Endodermal cell (in vitro differentiated cells): Measurements from ENCODE around the gene OSGIN1. TPM values are rescaled to one million over a fixed set of nuclear protein-coding genes. Genes with fewer than 3 reads are reported as not detected.

Experiments used
- DNase-seq: peaks from one replicate; pipeline ENCODE4 v3.0.0-alpha.2; 2017
- H3K27ac ChIP-seq: 2 replicates; pipeline ENCODE4 v1.5.1; 2013; ENCODE audit warnings: mild to moderate bottlenecking, low read depth, low read length, moderate library complexity
- H3K27me3 ChIP-seq: 2 replicates; pipeline ENCODE4 v1.6.1; 2013; ENCODE audit warnings: mild to moderate bottlenecking, low read length, moderate library complexity; ENCODE audit not compliant: insufficient read depth, control insufficient read depth, poor library complexity, severe bottlenecking
- H3K36me3 ChIP-seq: 2 replicates; pipeline ENCODE4 v1.7.0; 2013; ENCODE audit warnings: mild to moderate bottlenecking, low read length, moderate library complexity; ENCODE audit not compliant: control insufficient read depth, insufficient read depth
- H3K4me1 ChIP-seq: one replicate; pipeline ENCODE4 v1.7.0; 2013; ENCODE audit warnings: low read length; ENCODE audit not compliant: control insufficient read depth, insufficient read depth
- H3K4me3 ChIP-seq: 2 replicates; pipeline ENCODE4 v1.5.1; 2013; ENCODE audit warnings: mild to moderate bottlenecking, low read length, moderate library complexity
- H3K9ac ChIP-seq: 2 replicates; pipeline ENCODE4 v1.6.1; 2013; ENCODE audit warnings: mild to moderate bottlenecking, low read length, moderate library complexity; ENCODE audit not compliant: poor library complexity, severe bottlenecking; ENCODE audit errors: extremely low read depth
- H3K9me3 ChIP-seq: 2 replicates; pipeline ENCODE4 v1.6.1; 2013; ENCODE audit warnings: mild to moderate bottlenecking, low read length, moderate library complexity; ENCODE audit not compliant: control insufficient read depth
- H3K27ac Mint-ChIP-seq: 2 replicates; pipeline ENCODE4 v1.8.0; 2020; ENCODE audit warnings: mixed read lengths
- H3K27me3 Mint-ChIP-seq: 2 replicates; pipeline ENCODE4 v1.8.0; 2021; ENCODE audit warnings: mild to moderate bottlenecking, mixed read lengths; ENCODE audit not compliant: insufficient read depth
- H3K36me3 Mint-ChIP-seq: 2 replicates; pipeline ENCODE4 v1.8.0; 2020; ENCODE audit warnings: low read depth, mixed read lengths
- H3K4me1 Mint-ChIP-seq: 2 replicates; pipeline ENCODE4 v1.8.0; 2020; ENCODE audit warnings: mixed read lengths
- H3K4me3 Mint-ChIP-seq: 2 replicates; pipeline ENCODE4 v1.8.0; 2020; ENCODE audit warnings: mild to moderate bottlenecking, moderate library complexity, mixed read lengths
- H3K9me3 Mint-ChIP-seq: 2 replicates; pipeline ENCODE4 v1.8.0; 2020; ENCODE audit warnings: mild to moderate bottlenecking, mixed read lengths
- WGBS, 2 experiments: methylation state at CpG; one replicate each; pipeline versions ENCODE4 v1.1.5 to v1.1.7; 2013; ENCODE audit warnings: missing lambda C conversion rate in 2 of 2, mixed read lengths in 1 of 2; ENCODE audit not compliant: insufficient coverage in 1 of 2, insufficient read length in 1 of 2; 5-methylcytosine and 5-hydroxymethylcytosine counted together
- total RNA-seq, 2 donors: library from RNA; stranded (reverse); fragmentation: NEBNext Ultra II Directional in 1 of 2; extraction: Animal tissue kit (Norgen Biotek cat#: 25700) in 1 of 2; gene quantifications; 2 replicates in 1 of 2; 3 replicates in 1 of 2; pipeline ENCODE4 v1.2.1, GENCODE V29; 2021
- TF ChIP-seq, protein P1 (sequence below): fragments of 200-600 bp; sonication (generic); conservative IDR thresholded peaks from 2 replicates; pipeline ENCODE4 v1.5.0; 2021; ENCODE audit warnings: antibody characterized with exemption, mild to moderate bottlenecking

OSGIN1 gene
- total RNA-seq, 2 donors from 2014 or later: 1.6 to 2.7 TPM

DNA sequence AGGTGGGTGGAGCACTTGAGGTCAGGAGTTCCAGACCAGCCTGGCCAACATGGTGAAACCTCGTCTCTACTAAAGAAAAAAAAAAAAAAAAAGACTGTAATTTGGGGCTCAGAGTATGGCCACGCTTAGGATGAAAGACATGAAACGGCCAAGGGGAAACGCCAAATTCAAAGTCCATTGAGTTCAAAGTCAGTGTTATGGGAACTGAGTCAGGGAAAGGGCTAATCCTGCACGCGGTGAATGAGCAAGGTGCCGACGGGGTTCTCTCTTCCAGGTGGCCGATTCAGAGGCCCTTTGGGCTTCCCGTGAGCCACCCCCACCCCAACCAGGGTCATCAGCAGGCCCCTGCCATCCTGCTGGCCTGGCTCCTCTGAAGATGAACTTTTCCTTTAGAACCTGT lies 7.5 kb upstream of the OSGIN1 start:
- DNase-seq: no peak
- peaks cover 7% of the 10 kb centered on the region for H3K27me3 Mint-ChIP-seq
- WGBS, 2 experiments: 95 to 96% methylated on average over 3 to 10 of the region's 10 CpGs

GRCh38 chr16:83946154-83946780 lies 6.8 kb upstream of the OSGIN1 start:
- no peak overlapping the region for H3K4me3 ChIP-seq
- H3K27ac Mint-ChIP-seq: no peak overlapping the region
- no peak overlapping the region for H3K4me3 Mint-ChIP-seq
- H3K27ac ChIP-seq: no peak overlapping the region
- DNase-seq: no peak
- WGBS, 2 experiments: 92 to 93% methylated on average over 15 to 24 of the region's 24 CpGs
- no peaks in the 10 kb centered on the region for H3K9me3 ChIP-seq
- H3K4me1 Mint-ChIP-seq: peaks cover 8% of the 10 kb centered on the region
- H3K36me3 Mint-ChIP-seq: peaks cover 5% of the 10 kb centered on the region
- H3K9ac ChIP-seq: no peak overlapping the region
- H3K36me3 ChIP-seq: no peaks in the 10 kb centered on the region
- H3K27me3 ChIP-seq: no peaks in the 10 kb centered on the region
- peaks cover 7% of the 10 kb centered on the region for H3K27me3 Mint-ChIP-seq
- peaks cover 7% of the 10 kb centered on the region for H3K4me1 ChIP-seq
- H3K9me3 Mint-ChIP-seq: peaks cover 2% of the 10 kb centered on the region
- TF ChIP-seq, protein P1, sequence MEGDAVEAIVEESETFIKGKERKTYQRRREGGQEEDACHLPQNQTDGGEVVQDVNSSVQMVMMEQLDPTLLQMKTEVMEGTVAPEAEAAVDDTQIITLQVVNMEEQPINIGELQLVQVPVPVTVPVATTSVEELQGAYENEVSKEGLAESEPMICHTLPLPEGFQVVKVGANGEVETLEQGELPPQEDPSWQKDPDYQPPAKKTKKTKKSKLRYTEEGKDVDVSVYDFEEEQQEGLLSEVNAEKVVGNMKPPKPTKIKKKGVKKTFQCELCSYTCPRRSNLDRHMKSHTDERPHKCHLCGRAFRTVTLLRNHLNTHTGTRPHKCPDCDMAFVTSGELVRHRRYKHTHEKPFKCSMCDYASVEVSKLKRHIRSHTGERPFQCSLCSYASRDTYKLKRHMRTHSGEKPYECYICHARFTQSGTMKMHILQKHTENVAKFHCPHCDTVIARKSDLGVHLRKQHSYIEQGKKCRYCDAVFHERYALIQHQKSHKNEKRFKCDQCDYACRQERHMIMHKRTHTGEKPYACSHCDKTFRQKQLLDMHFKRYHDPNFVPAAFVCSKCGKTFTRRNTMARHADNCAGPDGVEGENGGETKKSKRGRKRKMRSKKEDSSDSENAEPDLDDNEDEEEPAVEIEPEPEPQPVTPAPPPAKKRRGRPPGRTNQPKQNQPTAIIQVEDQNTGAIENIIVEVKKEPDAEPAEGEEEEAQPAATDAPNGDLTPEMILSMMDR: no peak

More for the DNA sequence above, 7.5 kb upstream of the OSGIN1 start:
- no peak overlapping the region for H3K4me3 Mint-ChIP-seq
- H3K9me3 ChIP-seq: no peaks in the 10 kb centered on the region
- TF ChIP-seq, protein P1: no peak
- H3K4me1 Mint-ChIP-seq: peaks cover 8% of the 10 kb centered on the region
- peaks cover 7% of the 10 kb centered on the region for H3K4me1 ChIP-seq
- H3K9me3 Mint-ChIP-seq: peaks cover 2% of the 10 kb centered on the region
- H3K36me3 ChIP-seq: no peaks in the 10 kb centered on the region
- no peak overlapping the region for H3K27ac Mint-ChIP-seq
- no peaks in the 10 kb centered on the region for H3K27me3 ChIP-seq
- H3K27ac ChIP-seq: no peak overlapping the region
- no peak overlapping the region for H3K9ac ChIP-seq
- H3K36me3 Mint-ChIP-seq: peaks cover 5% of the 10 kb centered on the region
- H3K4me3 ChIP-seq: no peak overlapping the region

DNA sequence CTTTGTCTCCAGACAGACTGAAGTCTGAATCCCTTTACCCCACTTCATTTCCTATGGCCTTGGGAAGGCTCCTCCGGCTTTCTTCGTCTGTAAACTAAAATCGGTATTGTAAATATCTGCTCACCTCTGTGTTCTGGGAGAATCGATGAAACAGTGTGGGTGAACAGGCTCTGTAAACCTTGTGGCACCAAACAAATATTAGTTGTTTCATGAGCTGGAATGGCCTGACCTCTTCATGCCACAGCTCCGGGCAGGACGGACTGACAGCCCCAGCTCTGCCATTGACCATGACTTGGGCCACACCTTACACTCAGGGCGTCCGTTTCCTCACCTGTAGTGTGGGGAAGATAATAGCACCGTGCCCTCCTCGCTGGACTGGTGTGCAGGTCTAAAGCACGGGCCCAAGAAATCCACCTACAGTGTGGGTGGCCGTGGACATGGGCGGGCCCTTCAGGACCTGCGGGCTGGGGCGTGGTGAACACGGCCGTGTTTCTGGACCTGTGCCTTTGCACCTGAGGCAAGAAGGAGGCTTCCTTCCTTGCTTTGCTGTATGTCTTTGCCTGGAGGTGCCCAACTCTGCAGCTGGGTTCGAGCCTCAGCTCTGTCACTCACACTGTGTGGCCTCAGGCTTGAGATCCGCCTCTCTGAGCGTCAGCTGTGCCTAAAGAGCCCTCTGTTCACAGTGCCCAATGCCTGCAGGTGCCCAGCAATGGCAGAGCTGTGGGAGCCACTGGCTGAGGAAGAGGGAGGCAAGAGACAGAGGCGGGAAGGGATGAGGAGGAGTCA lies 6.1 kb upstream of the OSGIN1 start:
- peaks cover 7% of the 10 kb centered on the region for H3K4me1 ChIP-seq
- H3K27me3 ChIP-seq: no peaks in the 10 kb centered on the region
- H3K27ac ChIP-seq: no peak overlapping the region
- H3K9ac ChIP-seq: no peak overlapping the region
- H3K27ac Mint-ChIP-seq: no peak overlapping the region
- H3K4me1 Mint-ChIP-seq: peaks cover 8% of the 10 kb centered on the region
- peaks cover 2% of the 10 kb centered on the region for H3K9me3 Mint-ChIP-seq
- peaks cover 5% of the 10 kb centered on the region for H3K36me3 Mint-ChIP-seq
- no peak overlapping the region for H3K4me3 Mint-ChIP-seq
- TF ChIP-seq, protein P1: no peak
- no peaks in the 10 kb centered on the region for H3K36me3 ChIP-seq
- no peaks in the 10 kb centered on the region for H3K9me3 ChIP-seq
- 86 to 96% methylated on average over 11 to 20 of the region's 21 CpGs for WGBS, 2 experiments
- peaks cover 7% of the 10 kb centered on the region for H3K27me3 Mint-ChIP-seq
- no peak overlapping the region for H3K4me3 ChIP-seq
- no peak for DNase-seq
